Smooth muscle cell (in vitro differentiated cells): ENCODE data around the gene PTPRK. TPM values are rescaled to one million over a fixed set of nuclear protein-coding genes. Genes with fewer than 3 reads are reported as not detected.

Source experiments
- DNase-seq: peaks from one replicate; lab custom pipeline; 2025; ENCODE audit not compliant: unreplicated experiment; lab: John Stamatoyannopoulos, UW
- H2AFZ ChIP-seq: fragments of 200-600 bp; sonication (generic); 2 replicates; pipeline ENCODE4 v1.6.0; 2016; ENCODE audit warnings: antibody characterized with exemption, low read depth, mild to moderate bottlenecking
- H3F3A ChIP-seq: fragments of 200-600 bp; sonication (generic); 2 replicates; pipeline ENCODE4 v1.6.0; 2017; ENCODE audit warnings: antibody characterized with exemption, low read depth
- H3K27ac ChIP-seq: fragments of 200-600 bp; sonication (generic); 2 replicates; pipeline ENCODE4 v1.5.1; 2016; ENCODE audit warnings: low read depth, mild to moderate bottlenecking
- H3K27me3 ChIP-seq: fragments of 200-600 bp; sonication (generic); 2 replicates; pipeline ENCODE4 v1.6.1; 2016; ENCODE audit warnings: low read depth, mild to moderate bottlenecking
- H3K36me3 ChIP-seq: fragments of 200-600 bp; sonication (generic); 2 replicates; pipeline ENCODE4 v1.5.1; 2016; ENCODE audit warnings: low read depth
- H3K4me1 ChIP-seq: fragments of 200-600 bp; sonication (generic); 2 replicates; pipeline ENCODE4 v1.5.1; 2016; ENCODE audit warnings: low read depth
- H3K4me2 ChIP-seq: fragments of 200-600 bp; sonication (generic); 2 replicates; pipeline ENCODE4 v1.6.0; 2016; ENCODE audit warnings: mild to moderate bottlenecking
- H3K4me3 ChIP-seq: fragments of 200-600 bp; sonication (generic); 2 replicates; pipeline ENCODE4 v1.5.1; 2016; ENCODE audit warnings: mild to moderate bottlenecking
- H3K79me2 ChIP-seq: fragments of 200-600 bp; sonication (generic); 2 replicates; pipeline ENCODE4 v1.6.0; 2016; ENCODE audit warnings: low read depth, mild to moderate bottlenecking
- H3K9ac ChIP-seq: fragments of 200-600 bp; sonication (generic); 2 replicates; pipeline ENCODE4 v1.6.0; 2016; ENCODE audit warnings: low read depth
- H3K9me3 ChIP-seq: fragments of 200-600 bp; sonication (generic); replicated peaks from 2 replicates; pipeline ENCODE4 v1.5.1; 2016; ENCODE audit warnings: low read depth
- H4K20me1 ChIP-seq: fragments of 200-600 bp; sonication (generic); 2 replicates; pipeline ENCODE4 v1.6.0; 2016; ENCODE audit warnings: low read depth
- WGBS: methylation state at CpG from one replicate; pipeline ENCODE4 v1.1.7; 2016; ENCODE audit warnings: low lambda C conversion rate; 5-methylcytosine and 5-hydroxymethylcytosine counted together
- polyA plus RNA-seq: library from polyadenylated mRNA; unstranded; fragments of >200 nt; fragmentation: Nextera tagmentation; extraction: Ambion mirVana; gene quantifications from 2 replicates; pipeline ENCODE4 v1.2.1, GENCODE V29; 2016
- total RNA-seq: library from RNA; depleted of rRNA; stranded (reverse); fragments of >200 nt; gene quantifications from 2 replicates; pipeline ENCODE4 v1.2.3, GENCODE V29; 2014
- TF ChIP-seq, protein P1 (sequence below): fragments of 200-600 bp; sonication (generic); IDR thresholded peaks from 2 replicates; pipeline ENCODE4 v1.5.1; 2017; ENCODE audit warnings: borderline replicate concordance, mild to moderate bottlenecking, antibody characterized with exemption; ENCODE audit not compliant: insufficient read depth, poor library complexity, severe bottlenecking

The PTPRK gene
- total and polyA plus RNA-seq, 2 experiments from 2014 or later = 21.7 to 50.4 TPM

DNA sequence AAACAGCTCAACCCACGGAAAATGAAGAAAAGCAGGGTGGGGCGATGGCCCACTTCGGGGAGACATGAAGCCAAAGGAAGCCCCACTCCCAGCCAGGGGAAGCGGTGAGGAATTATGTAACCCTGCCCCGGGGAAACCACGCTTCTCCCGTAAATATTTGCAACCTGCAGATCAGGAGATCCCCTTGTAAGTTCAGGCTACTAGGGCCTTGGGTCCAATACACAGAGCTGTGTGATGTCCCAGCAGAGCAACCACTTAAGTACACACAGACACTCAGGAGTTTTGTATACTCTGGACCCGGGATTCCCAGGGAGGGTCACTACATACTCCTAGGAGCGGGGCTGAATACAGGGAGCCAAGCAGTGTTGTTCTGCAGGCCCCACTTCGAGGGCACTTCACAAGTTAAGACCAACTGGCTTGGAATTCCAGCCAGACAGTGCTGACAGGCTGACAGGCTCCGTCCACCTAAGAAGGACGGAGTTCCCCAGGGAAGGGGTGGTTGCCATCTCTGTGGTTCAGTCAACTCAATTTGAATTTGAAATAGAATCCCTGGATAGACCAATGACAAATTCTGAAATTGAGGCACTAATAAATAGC, 318.1 kb downstream of the PTPRK start:
- Histone ChIP-seq H3K4me2 (no peak overlapping the region), H3K4me1 (no peaks in the 10 kb centered on the region), H3K36me3 (no peaks in the 10 kb centered on the region), H3K27me3 (no peaks in the 10 kb centered on the region), H3K4me3 (no peak overlapping the region), H3K9me3 (no peaks in the 10 kb centered on the region), H3K79me2 (peaks cover 8% of the 10 kb centered on the region), H2AFZ (no peak overlapping the region), H3K27ac (no peak overlapping the region), H3K9ac (no peak overlapping the region), H4K20me1 (peaks cover 15% of the 10 kb centered on the region), H3F3A (no peaks in the 10 kb centered on the region)
- no peak for DNase-seq
- TF ChIP-seq, protein P1, sequence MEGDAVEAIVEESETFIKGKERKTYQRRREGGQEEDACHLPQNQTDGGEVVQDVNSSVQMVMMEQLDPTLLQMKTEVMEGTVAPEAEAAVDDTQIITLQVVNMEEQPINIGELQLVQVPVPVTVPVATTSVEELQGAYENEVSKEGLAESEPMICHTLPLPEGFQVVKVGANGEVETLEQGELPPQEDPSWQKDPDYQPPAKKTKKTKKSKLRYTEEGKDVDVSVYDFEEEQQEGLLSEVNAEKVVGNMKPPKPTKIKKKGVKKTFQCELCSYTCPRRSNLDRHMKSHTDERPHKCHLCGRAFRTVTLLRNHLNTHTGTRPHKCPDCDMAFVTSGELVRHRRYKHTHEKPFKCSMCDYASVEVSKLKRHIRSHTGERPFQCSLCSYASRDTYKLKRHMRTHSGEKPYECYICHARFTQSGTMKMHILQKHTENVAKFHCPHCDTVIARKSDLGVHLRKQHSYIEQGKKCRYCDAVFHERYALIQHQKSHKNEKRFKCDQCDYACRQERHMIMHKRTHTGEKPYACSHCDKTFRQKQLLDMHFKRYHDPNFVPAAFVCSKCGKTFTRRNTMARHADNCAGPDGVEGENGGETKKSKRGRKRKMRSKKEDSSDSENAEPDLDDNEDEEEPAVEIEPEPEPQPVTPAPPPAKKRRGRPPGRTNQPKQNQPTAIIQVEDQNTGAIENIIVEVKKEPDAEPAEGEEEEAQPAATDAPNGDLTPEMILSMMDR = no peak
- 97% methylated on average over 12 of the region's 12 CpGs for WGBS

- H3K9me3 ChIP-seq = no peaks in the 10 kb centered on the region
- H3K27ac ChIP-seq = no peak overlapping the region
- H4K20me1 ChIP-seq = peaks cover 15% of the 10 kb centered on the region
- no peak overlapping the region for H3K9ac ChIP-seq
- no peaks in the 10 kb centered on the region for H3K27me3 ChIP-seq
- no peak for DNase-seq
- TF ChIP-seq, protein P1 = no peak
- no peaks in the 10 kb centered on the region for H3K4me1 ChIP-seq
- H2AFZ ChIP-seq = no peak overlapping the region
- no peak overlapping the region for H3K4me2 ChIP-seq
- H3F3A ChIP-seq = no peaks in the 10 kb centered on the region
- peaks cover 8% of the 10 kb centered on the region for H3K79me2 ChIP-seq
- H3K4me3 ChIP-seq = no peak overlapping the region
- no peaks in the 10 kb centered on the region for H3K36me3 ChIP-seq
These were observed 319.6 kb downstream of the PTPRK start for GRCh38 chr6:128200789-128201188.

DNA sequence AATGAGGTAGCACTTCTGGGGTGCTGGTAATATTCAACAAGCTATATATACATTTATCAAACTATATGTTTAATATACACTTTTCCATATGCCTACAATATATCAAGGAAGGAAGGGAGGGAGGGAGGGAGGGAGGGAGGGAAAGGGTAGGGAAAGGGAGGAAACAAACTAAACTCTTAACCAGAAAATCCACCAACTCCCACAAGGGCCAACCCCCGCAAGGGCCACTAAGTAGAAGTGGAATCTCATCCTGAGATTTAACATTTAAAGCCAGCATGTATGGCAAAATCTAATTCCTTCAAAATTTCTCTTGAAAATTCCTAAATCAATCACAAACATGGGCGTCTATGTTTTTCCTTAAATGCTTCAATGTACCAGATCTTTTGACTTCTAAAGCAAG, 320.9 kb downstream of the PTPRK start:
- Histone ChIP-seq H3K4me2 (no peak overlapping the region), H3K36me3 (no peaks in the 10 kb centered on the region), H3K27me3 (no peaks in the 10 kb centered on the region), H3K27ac (no peak overlapping the region), H2AFZ (no peak overlapping the region), H3K9me3 (no peaks in the 10 kb centered on the region), H3K4me3 (no peak overlapping the region), H3K4me1 (no peaks in the 10 kb centered on the region), H3K9ac (no peak overlapping the region), H3K79me2 (peaks cover 4% of the 10 kb centered on the region), H4K20me1 (peaks cover 8% of the 10 kb centered on the region), H3F3A (no peaks in the 10 kb centered on the region)
- 98% methylated on average over 2 of the region's 2 CpGs for WGBS
- TF ChIP-seq, protein P1 = no peak
- no peak for DNase-seq

- Histone ChIP-seq H3K4me1 (no peaks in the 10 kb centered on the region), H3K36me3 (no peaks in the 10 kb centered on the region), H3K4me2 (no peak overlapping the region), H3K27me3 (no peaks in the 10 kb centered on the region), H3K9me3 (no peaks in the 10 kb centered on the region), H3K9ac (no peak overlapping the region), H4K20me1 (no peaks in the 10 kb centered on the region), H3K4me3 (no peak overlapping the region), H2AFZ (no peak overlapping the region), H3K79me2 (no peaks in the 10 kb centered on the region), H3F3A (no peaks in the 10 kb centered on the region), H3K27ac (no peak overlapping the region)
- WGBS = 92% methylated on average over 3 of the region's 3 CpGs
- TF ChIP-seq, protein P1 = no peak
- DNase-seq = no peak
These were observed 327.4 kb downstream of the PTPRK start for GRCh38 chr6:128192972-128193371.
